Upper lobe of left lung (tissue), 6 donors: Measurements from ENCODE around the gene GPSM1. TPM values are rescaled to one million over a fixed set of nuclear protein-coding genes. Genes with fewer than 3 reads are reported as not detected.

Experiments used
- ATAC-seq, 2 donors: fragments of 200-7000 bp; cut with Tn5 transposase; one replicate each; pipeline ENCODE4 v1.9.1; 2022; ENCODE audit warnings: mild to moderate bottlenecking in 2 of 2, moderate library complexity in 2 of 2; ENCODE audit not compliant: low FRiP score in 2 of 2
- DNase-seq, 2 donors: peaks; one replicate each; pipeline ENCODE4 v3.0.0-alpha.2; 2019 to 2020
- H3K27ac ChIP-seq, 4 donors: fragments of 200-600 bp; sonication (generic); one replicate each; pipeline ENCODE4 v1.5.1; 2016 to 2019
- H3K27me3 ChIP-seq, 4 donors: fragments of 200-600 bp; sonication (generic); one replicate each; pipeline ENCODE4 v1.5.1; 2017 to 2019
- H3K36me3 ChIP-seq, 4 donors: fragments of 200-600 bp; sonication (generic); one replicate each; pipeline ENCODE4 v1.5.1; 2016 to 2019
- H3K4me1 ChIP-seq, 4 donors: fragments of 200-600 bp; sonication (generic); one replicate each; pipeline ENCODE4 v1.5.1; 2018 to 2019
- H3K4me3 ChIP-seq, 4 donors: fragments of 200-600 bp; sonication (generic); one replicate each; pipeline ENCODE4 v1.5.1; 2017 to 2019; ENCODE audit warnings: mild to moderate bottlenecking in 2 of 4, moderate library complexity in 1 of 4
- H3K9me3 ChIP-seq, 4 donors: fragments of 200-600 bp; sonication (generic); one replicate each; pipeline ENCODE4 v1.5.1; 2018 to 2019
- CTCF ChIP-seq, 6 experiments: fragments of 450-650 bp in 4 of 6; fragments of 200-600 bp in 2 of 6; sonication (generic) in 2 of 6; IDR thresholded peaks; one replicate each; pipeline ENCODE4 v1.5.1; 2016 to 2019; ENCODE audit warnings: antibody characterized with exemption in 6 of 6
- EP300 ChIP-seq, 4 donors: sonication (generic); formaldehyde crosslinking; IDR thresholded peaks; one replicate each; pipeline ENCODE4 v1.5.1; 2017; ENCODE audit warnings: antibody characterized with exemption in 4 of 4, control low read depth in 2 of 4
- POLR2A ChIP-seq, 4 donors: fragments of 450-650 bp; IDR thresholded peaks; one replicate each; pipeline ENCODE4 v1.5.1; 2016 to 2017; ENCODE audit warnings: antibody characterized with exemption in 4 of 4, mild to moderate bottlenecking in 2 of 4
- POLR2AphosphoS5 ChIP-seq, 2 donors: sonication (generic); formaldehyde crosslinking; IDR thresholded peaks; one replicate each; pipeline ENCODE4 v1.5.1; 2017; ENCODE audit warnings: antibody characterized with exemption in 2 of 2
- WGBS, 2 donors: methylation state at CpG; one replicate each; pipeline ENCODE4 v1.1.5; 2017 to 2018; 5-methylcytosine and 5-hydroxymethylcytosine counted together
- total RNA-seq, 6 donors: library from RNA; depleted of rRNA in 4 of 6; stranded (reverse); fragments of >200 nt in 4 of 6; gene quantifications; one replicate each; pipeline versions ENCODE4 v1.1.0 to v1.2.1, GENCODE V29; 2016 to 2021
- donor health status: DM: no; HTN: no; CAD: no; lungs with moderate emphysema.
- donor health status: DM: no; HTN: yes; CAD: no; lungs with severe emphysema.

GPSM1 gene
- total RNA-seq, 6 donors from 2014 or later = 10.0 to 78.6 (median 24.2) TPM

GRCh38 chr9:136407911-136408310 lies 80.6 kb downstream of the GPSM1 start:
- TF ChIP-seq CTCF (IDR thresholded peaks at IDR 0.05) (no peak), EP300 (IDR thresholded peaks at IDR 0.05) (no peak), POLR2AphosphoS5 (IDR thresholded peaks at IDR 0.05) (no peak), POLR2A (IDR thresholded peaks at IDR 0.05) (no peak)
- peaks cover 20 to 31% (median 23%) of the 10 kb centered on the region in 4 donors for H3K4me1 ChIP-seq
- H3K36me3 ChIP-seq = peaks cover 16 to 50% (median 38%) of the 10 kb centered on the region in 4 donors
- ATAC-seq = no peak
- DNase-seq = no peak
- WGBS, 2 donors = 90 to 93% methylated on average over 6 to 7 of the region's 7 CpGs
- H3K9me3 ChIP-seq = no peaks in the 10 kb centered on the region
- no peak overlapping the region for H3K27ac ChIP-seq
- H3K4me3 ChIP-seq = no peak overlapping the region
- no peaks in the 10 kb centered on the region for H3K27me3 ChIP-seq

Other genes starting within 250 kb of the GPSM1 start
- gene NACC2, start 232.2 kb upstream of the GPSM1 start, total RNA-seq = 10 to 100 TPM; 16.8 to 38.4 (median 31.3) TPM
- 10 to 100 TPM; 37.6 to 49.6 (median 38.4) TPM for gene TMEM250, start 208.7 kb upstream of the GPSM1 start, total RNA-seq
- gene LHX3, start 122.4 kb upstream of the GPSM1 start, total RNA-seq = under 1 TPM in 1 of 6 donors, not detected in 5; 0.20 TPM
- gene QSOX2, start 81.7 kb upstream of the GPSM1 start, total RNA-seq = 10 to 100 TPM in 3 of 6 donors, 1 to 10 TPM in 3; 6.9 to 14.8 (median 10.1) TPM
- gene CCDC187, start 23.4 kb upstream of the GPSM1 start, total RNA-seq = 10 to 100 TPM in 3 of 6 donors, 1 to 10 TPM in 2, under 1 TPM in 1; 0.17 to 22.3 (median 10.0) TPM
- gene DNLZ, start 36.2 kb downstream of the GPSM1 start, total RNA-seq = 10 to 100 TPM in 5 of 6 donors, 1 to 10 TPM in 1; 5.2 to 35.9 (median 19.4) TPM
- 10 to 100 TPM in 5 of 6 donors, 1 to 10 TPM in 1; 3.5 to 30.4 (median 16.8) TPM for gene CARD9, start 46.1 kb downstream of the GPSM1 start, total RNA-seq
- gene SNAPC4, start 72.6 kb downstream of the GPSM1 start, total RNA-seq = 10 to 100 TPM in 3 of 6 donors, 1 to 10 TPM in 3; 7.8 to 35.6 (median 13.2) TPM
- 100 to 1,000 TPM in 1 of 6 donors, 10 to 100 TPM in 5; 29.6 to 128 (median 40.0) TPM for gene ENTR1, start 83.1 kb downstream of the GPSM1 start, total RNA-seq
- gene PMPCA, start 83.1 kb downstream of the GPSM1 start, total RNA-seq = 10 to 100 TPM; 30.4 to 48.2 (median 41.0) TPM
- gene INPP5E, start 112.3 kb downstream of the GPSM1 start, total RNA-seq = 10 to 100 TPM in 5 of 6 donors, 1 to 10 TPM in 1; 9.1 to 43.0 (median 14.1) TPM
- 10 to 100 TPM; 64.1 to 89.1 (median 72.1) TPM for gene SEC16A, start 155.5 kb downstream of the GPSM1 start, total RNA-seq
- 100 to 1,000 TPM in 4 of 6 donors, 10 to 100 TPM in 2; 49.6 to 175 (median 110) TPM for gene NOTCH1, start 218.5 kb downstream of the GPSM1 start, total RNA-seq